Endodermal cell (in vitro differentiated cells): Measurements from ENCODE around the gene CHD9. TPM values are rescaled to one million over a fixed set of nuclear protein-coding genes. Genes with fewer than 3 reads are reported as not detected.

ENCODE experiments used
- DNase-seq: peaks from one replicate; pipeline ENCODE4 v3.0.0-alpha.2; 2017
- H3K27ac ChIP-seq: 2 replicates; pipeline ENCODE4 v1.5.1; 2013; ENCODE audit warnings: mild to moderate bottlenecking, low read depth, low read length, moderate library complexity
- H3K27me3 ChIP-seq: 2 replicates; pipeline ENCODE4 v1.6.1; 2013; ENCODE audit warnings: mild to moderate bottlenecking, low read length, moderate library complexity; ENCODE audit not compliant: insufficient read depth, control insufficient read depth, poor library complexity, severe bottlenecking
- H3K36me3 ChIP-seq: 2 replicates; pipeline ENCODE4 v1.7.0; 2013; ENCODE audit warnings: mild to moderate bottlenecking, low read length, moderate library complexity; ENCODE audit not compliant: control insufficient read depth, insufficient read depth
- H3K4me1 ChIP-seq: one replicate; pipeline ENCODE4 v1.7.0; 2013; ENCODE audit warnings: low read length; ENCODE audit not compliant: control insufficient read depth, insufficient read depth
- H3K4me3 ChIP-seq: 2 replicates; pipeline ENCODE4 v1.5.1; 2013; ENCODE audit warnings: mild to moderate bottlenecking, low read length, moderate library complexity
- H3K9ac ChIP-seq: 2 replicates; pipeline ENCODE4 v1.6.1; 2013; ENCODE audit warnings: mild to moderate bottlenecking, low read length, moderate library complexity; ENCODE audit not compliant: poor library complexity, severe bottlenecking; ENCODE audit errors: extremely low read depth
- H3K9me3 ChIP-seq: 2 replicates; pipeline ENCODE4 v1.6.1; 2013; ENCODE audit warnings: mild to moderate bottlenecking, low read length, moderate library complexity; ENCODE audit not compliant: control insufficient read depth
- H3K27ac Mint-ChIP-seq: 2 replicates; pipeline ENCODE4 v1.8.0; 2020; ENCODE audit warnings: mixed read lengths
- H3K27me3 Mint-ChIP-seq: 2 replicates; pipeline ENCODE4 v1.8.0; 2021; ENCODE audit warnings: mild to moderate bottlenecking, mixed read lengths; ENCODE audit not compliant: insufficient read depth
- H3K36me3 Mint-ChIP-seq: 2 replicates; pipeline ENCODE4 v1.8.0; 2020; ENCODE audit warnings: low read depth, mixed read lengths
- H3K4me1 Mint-ChIP-seq: 2 replicates; pipeline ENCODE4 v1.8.0; 2020; ENCODE audit warnings: mixed read lengths
- H3K4me3 Mint-ChIP-seq: 2 replicates; pipeline ENCODE4 v1.8.0; 2020; ENCODE audit warnings: mild to moderate bottlenecking, moderate library complexity, mixed read lengths
- H3K9me3 Mint-ChIP-seq: 2 replicates; pipeline ENCODE4 v1.8.0; 2020; ENCODE audit warnings: mild to moderate bottlenecking, mixed read lengths
- WGBS, 2 experiments: methylation state at CpG; one replicate each; pipeline versions ENCODE4 v1.1.5 to v1.1.7; 2013; ENCODE audit warnings: missing lambda C conversion rate in 2 of 2, mixed read lengths in 1 of 2; ENCODE audit not compliant: insufficient coverage in 1 of 2, insufficient read length in 1 of 2; 5-methylcytosine and 5-hydroxymethylcytosine counted together
- total RNA-seq, 2 donors: library from RNA; stranded (reverse); fragmentation: NEBNext Ultra II Directional in 1 of 2; extraction: Animal tissue kit (Norgen Biotek cat#: 25700) in 1 of 2; gene quantifications; 2 replicates in 1 of 2; 3 replicates in 1 of 2; pipeline ENCODE4 v1.2.1, GENCODE V29; 2021
- TF ChIP-seq, protein P1 (sequence below): fragments of 200-600 bp; sonication (generic); conservative IDR thresholded peaks from 2 replicates; pipeline ENCODE4 v1.5.0; 2021; ENCODE audit warnings: antibody characterized with exemption, mild to moderate bottlenecking

CHD9 gene
- total RNA-seq, 2 donors from 2014 or later: 36.8 to 40.5 TPM

DNA sequence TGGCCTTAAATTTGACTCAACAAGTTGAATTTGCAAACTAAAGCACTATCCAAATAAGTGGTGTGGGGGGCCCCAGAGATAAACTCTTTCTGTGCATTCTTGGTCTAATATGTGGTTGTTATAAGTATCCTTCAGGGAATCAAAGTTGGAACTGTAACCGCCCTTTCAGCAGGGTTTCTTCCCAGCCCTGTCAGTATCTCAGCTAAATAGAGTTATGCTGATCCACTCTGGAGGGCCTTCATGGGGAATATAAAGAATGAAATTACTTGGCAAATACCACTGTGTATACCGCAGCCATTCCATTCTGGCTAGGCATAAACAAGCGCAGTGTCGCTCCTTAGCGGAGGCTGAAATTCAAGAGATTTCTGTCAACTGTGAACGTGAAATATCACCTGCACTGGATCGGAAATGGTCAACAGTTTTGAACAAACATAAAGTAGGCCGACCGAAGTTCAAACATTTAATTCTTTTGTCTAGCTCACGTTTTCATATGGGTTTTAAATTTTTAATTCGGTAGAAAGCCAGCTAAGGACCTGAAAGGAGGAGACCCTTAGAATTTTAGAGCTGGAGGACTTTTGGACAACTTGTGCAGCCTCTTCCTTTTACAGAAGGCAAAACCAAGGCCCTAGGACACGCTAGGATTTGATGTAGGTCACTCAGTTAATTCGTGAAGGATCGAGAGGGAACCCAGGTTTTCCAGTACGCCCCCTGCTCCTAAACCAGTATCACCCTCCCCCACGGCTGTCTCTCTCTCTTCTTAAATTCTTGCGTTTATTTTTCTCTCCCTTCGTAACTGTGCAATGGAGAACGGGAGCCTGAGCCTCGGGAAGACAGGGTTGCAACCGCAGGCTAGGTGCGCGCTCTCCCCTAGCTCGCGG, 74.7 kb downstream of the CHD9 start:
- no peaks in the 10 kb centered on the region for H3K4me1 ChIP-seq
- peaks cover 20% of the 10 kb centered on the region for H3K4me1 Mint-ChIP-seq
- peak overlapping the region; percentile 83 for H3K4me3 ChIP-seq
- peaks cover 5% of the 10 kb centered on the region for H3K9me3 Mint-ChIP-seq
- H3K27ac ChIP-seq: peak overlapping the region; percentile 64
- peak overlapping the region; percentile 71 for H3K27ac Mint-ChIP-seq
- peak overlapping the region; percentile 64 for H3K9ac ChIP-seq
- TF ChIP-seq, protein P1, sequence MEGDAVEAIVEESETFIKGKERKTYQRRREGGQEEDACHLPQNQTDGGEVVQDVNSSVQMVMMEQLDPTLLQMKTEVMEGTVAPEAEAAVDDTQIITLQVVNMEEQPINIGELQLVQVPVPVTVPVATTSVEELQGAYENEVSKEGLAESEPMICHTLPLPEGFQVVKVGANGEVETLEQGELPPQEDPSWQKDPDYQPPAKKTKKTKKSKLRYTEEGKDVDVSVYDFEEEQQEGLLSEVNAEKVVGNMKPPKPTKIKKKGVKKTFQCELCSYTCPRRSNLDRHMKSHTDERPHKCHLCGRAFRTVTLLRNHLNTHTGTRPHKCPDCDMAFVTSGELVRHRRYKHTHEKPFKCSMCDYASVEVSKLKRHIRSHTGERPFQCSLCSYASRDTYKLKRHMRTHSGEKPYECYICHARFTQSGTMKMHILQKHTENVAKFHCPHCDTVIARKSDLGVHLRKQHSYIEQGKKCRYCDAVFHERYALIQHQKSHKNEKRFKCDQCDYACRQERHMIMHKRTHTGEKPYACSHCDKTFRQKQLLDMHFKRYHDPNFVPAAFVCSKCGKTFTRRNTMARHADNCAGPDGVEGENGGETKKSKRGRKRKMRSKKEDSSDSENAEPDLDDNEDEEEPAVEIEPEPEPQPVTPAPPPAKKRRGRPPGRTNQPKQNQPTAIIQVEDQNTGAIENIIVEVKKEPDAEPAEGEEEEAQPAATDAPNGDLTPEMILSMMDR: no peak
- no peaks in the 10 kb centered on the region for H3K36me3 Mint-ChIP-seq
- no peaks in the 10 kb centered on the region for H3K36me3 ChIP-seq
- H3K27me3 Mint-ChIP-seq: no peaks in the 10 kb centered on the region
- no peak for DNase-seq
- H3K4me3 Mint-ChIP-seq: peak overlapping the region; percentile 74
- no peaks in the 10 kb centered on the region for H3K9me3 ChIP-seq
- 44 to 55% methylated on average over 19 to 25 of the region's 25 CpGs for WGBS, 2 experiments
- H3K27me3 ChIP-seq: no peaks in the 10 kb centered on the region

DNA sequence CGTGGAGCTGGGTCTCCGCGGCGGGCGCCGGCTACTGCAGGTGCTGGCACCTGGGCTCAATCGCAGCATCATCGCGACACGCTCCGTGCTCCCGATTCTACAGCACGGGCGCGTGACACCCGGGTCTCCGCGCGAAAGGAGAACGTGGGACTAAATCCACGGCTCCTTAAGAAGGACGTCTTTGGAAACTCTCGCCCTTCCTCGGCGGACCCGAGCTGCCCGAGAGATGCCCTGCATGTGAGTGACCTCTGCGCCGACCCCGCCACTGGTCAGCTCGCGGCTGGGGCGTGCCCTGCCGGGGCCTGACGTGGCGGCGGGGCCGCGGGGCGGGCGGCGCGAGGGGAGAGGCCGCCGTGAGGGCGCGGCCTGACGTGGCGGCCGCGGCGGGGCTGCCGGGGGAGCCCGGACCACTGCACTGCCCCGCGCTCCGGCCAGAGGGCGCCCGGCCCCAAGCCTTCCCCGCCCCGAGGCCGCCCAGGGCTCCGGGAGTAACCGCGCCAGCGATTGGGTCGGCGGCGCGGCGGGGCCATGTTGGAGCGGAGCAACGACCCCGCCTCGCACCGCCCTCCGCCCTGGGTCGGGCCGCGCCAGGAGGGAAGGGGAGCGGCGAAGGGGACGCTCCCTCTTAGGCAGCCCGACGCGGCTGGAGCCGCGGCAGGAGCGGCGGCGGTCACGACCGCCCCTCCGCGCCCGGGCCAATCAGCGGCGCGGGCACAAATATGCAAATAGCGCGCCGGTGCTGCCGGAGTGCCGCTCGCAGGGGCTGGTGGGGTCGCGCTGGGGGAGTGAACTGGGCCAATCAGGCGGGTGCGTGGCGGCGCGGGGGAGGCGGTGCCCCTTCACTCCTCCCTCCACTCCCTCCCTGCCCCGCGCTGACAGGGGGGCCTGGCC, 75.6 kb downstream of the CHD9 start:
- no peaks in the 10 kb centered on the region for H3K27me3 Mint-ChIP-seq
- no peaks in the 10 kb centered on the region for H3K36me3 Mint-ChIP-seq
- H3K9ac ChIP-seq: peak overlapping the region; percentile 79
- WGBS, 2 experiments: 0 to 1% methylated on average over 36 to 115 of the region's 115 CpGs
- peak overlapping the region; percentile 97 for H3K27ac ChIP-seq
- H3K36me3 ChIP-seq: no peaks in the 10 kb centered on the region
- TF ChIP-seq, protein P1: peak; percentile 72
- peak overlapping the region; percentile 74 for H3K4me3 Mint-ChIP-seq
- peak; percentile 97 for DNase-seq
- H3K4me1 ChIP-seq: no peaks in the 10 kb centered on the region
- H3K4me3 ChIP-seq: peak overlapping the region; percentile 83
- peaks cover 20% of the 10 kb centered on the region for H3K4me1 Mint-ChIP-seq
- no peaks in the 10 kb centered on the region for H3K9me3 ChIP-seq
- no peaks in the 10 kb centered on the region for H3K27me3 ChIP-seq
- no peaks in the 10 kb centered on the region for H3K9me3 Mint-ChIP-seq
- H3K27ac Mint-ChIP-seq: peak overlapping the region; percentile 71

DNA sequence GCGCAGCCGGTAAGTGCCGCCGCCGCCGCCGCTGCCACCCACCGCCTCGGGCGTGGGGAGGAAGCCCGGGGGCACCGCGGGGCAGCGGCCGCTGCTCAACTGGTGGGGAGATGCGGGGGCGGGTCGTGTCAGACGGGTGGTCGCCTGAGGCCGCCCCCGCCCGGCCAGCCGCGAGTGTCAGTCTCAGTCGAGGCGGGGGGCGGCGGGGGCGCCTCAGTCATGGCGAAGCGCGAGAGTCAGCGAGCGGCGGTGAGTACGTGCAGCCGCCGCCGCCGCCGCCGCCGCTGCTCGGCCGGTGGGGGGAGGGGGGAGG, 76.2 kb downstream of the CHD9 start:
- Histone ChIP-seq H3K27me3 (no peaks in the 10 kb centered on the region), H3K4me1 (no peaks in the 10 kb centered on the region), H3K27ac (no peak overlapping the region), H3K4me3 (no peak overlapping the region), H3K36me3 (no peaks in the 10 kb centered on the region), H3K9me3 (no peaks in the 10 kb centered on the region), H3K9ac (no peak overlapping the region)
- TF ChIP-seq, protein P1: no peak
- Mint-ChIP-seq H3K4me1 (peaks cover 20% of the 10 kb centered on the region), H3K27me3 (no peaks in the 10 kb centered on the region), H3K9me3 (no peaks in the 10 kb centered on the region), H3K36me3 (no peaks in the 10 kb centered on the region), H3K4me3 (peak overlapping the region; percentile 74), H3K27ac (no peak overlapping the region)
- 0% methylated on average over 30 of the region's 46 CpGs; no CpG with 5 or more reads in 1 of the 2 experiments for WGBS, 2 experiments
- DNase-seq: no peak
